Small intestine (tissue), 7 donors: ENCODE measurements around the gene CAPRIN2. TPM values are rescaled to one million over a fixed set of nuclear protein-coding genes. Genes with fewer than 3 reads are reported as not detected.

ENCODE experiments used
- DNase-seq, 2 donors: peaks; one replicate each; pipeline versions ENCODE4 v3.0.0 to v3.0.0-alpha.2; 2013
- FAIRE-seq: peaks from 2 replicates; lab custom pipeline; 2012; peaks lifted over from hg19 to GRCh38; lab: Jason Lieb, UNC
- H3K27ac ChIP-seq, 3 donors: one replicate each; pipeline ENCODE4 v1.5.1; 2013; ENCODE audit warnings: low read length in 2 of 3, mild to moderate bottlenecking in 2 of 3, control low read depth in 1 of 3, inconsistent platforms in 1 of 3, low read depth in 1 of 3, moderate library complexity in 1 of 3
- H3K27me3 ChIP-seq, 3 donors: one replicate each; pipeline ENCODE4 v1.6.1; 2013; ENCODE audit warnings: low read length in 3 of 3, inconsistent platforms in 1 of 3; ENCODE audit not compliant: control insufficient read depth in 3 of 3, insufficient read depth in 3 of 3
- H3K36me3 ChIP-seq, 3 donors: one replicate each; pipeline ENCODE4 v1.6.1; 2013; ENCODE audit warnings: low read length in 3 of 3, inconsistent platforms in 1 of 3, low read depth in 1 of 3, mild to moderate bottlenecking in 1 of 3, moderate library complexity in 1 of 3; ENCODE audit not compliant: control insufficient read depth in 3 of 3, insufficient read depth in 2 of 3
- H3K4me1 ChIP-seq, 3 donors: one replicate each; pipeline ENCODE4 v1.6.1; 2013; ENCODE audit warnings: low read length in 2 of 3, inconsistent platforms in 1 of 3, low read depth in 1 of 3, mild to moderate bottlenecking in 1 of 3, moderate library complexity in 1 of 3; ENCODE audit not compliant: control insufficient read depth in 3 of 3, insufficient read depth in 2 of 3
- H3K4me3 ChIP-seq, 3 donors: one replicate each; pipeline ENCODE4 v1.5.1; 2013; ENCODE audit warnings: low read length in 3 of 3, control low read depth in 1 of 3, inconsistent platforms in 1 of 3, low read depth in 1 of 3, mild to moderate bottlenecking in 1 of 3, moderate library complexity in 1 of 3
- H3K9me3 ChIP-seq, 2 donors: one replicate each; pipeline ENCODE4 v1.6.1; 2013; ENCODE audit warnings: low read depth in 1 of 2, low read length in 1 of 2; ENCODE audit not compliant: control insufficient read depth in 2 of 2, insufficient read depth in 1 of 2
- WGBS, 3 donors: extraction: QIAGEN DNeasy Blood & Tissue Kit; methylation state at CpG; one replicate each; pipeline ENCODE4 v1.1.7; 2013; 5-methylcytosine and 5-hydroxymethylcytosine counted together
- polyA plus RNA-seq, 4 donors: library from polyadenylated mRNA; stranded (reverse) in 3 of 4; unstranded in 1 of 4; fragments of 200-250 nt in 3 of 4; fragments of 120-200 nt in 1 of 4; gene quantifications; one replicate each; pipeline versions ENCODE4 v1.2.1 to v1.2.3, GENCODE V29; 2013
- donor health status: healthy with polysubstance abuse.
- donor health status: control.
- donor health status: control.
- donor health status: Bipolar disorder and iron deficiency.
- donor health status: healthy.

CAPRIN2 gene
- polyA plus RNA-seq, 4 donors: 6.0 to 18.8 (median 8.8) TPM

- peaks cover 0 to 6% (median 0%) of the 10 kb centered on the region in 3 donors for H3K36me3 ChIP-seq
- no peaks in the 10 kb centered on the region for H3K27me3 ChIP-seq
- no peaks in the 10 kb centered on the region for H3K9me3 ChIP-seq
- H3K4me1 ChIP-seq: no peaks in the 10 kb centered on the region
- H3K27ac ChIP-seq: no peak overlapping the region
- H3K4me3 ChIP-seq: no peak overlapping the region
- 85 to 98% (median 93%) methylated on average over 2 of the region's 2 CpGs for WGBS, 3 donors
- DNase-seq (no peak), FAIRE-seq (no peak)
These were observed 15.7 kb downstream of the CAPRIN2 start for GRCh38 chr12:30739020-30739419.

- 72 to 79% (median 77%) methylated on average over 2 of the region's 2 CpGs for WGBS, 3 donors
- no peaks in the 10 kb centered on the region for H3K4me1 ChIP-seq
- peaks cover 0 to 6% (median 5%) of the 10 kb centered on the region in 3 donors for H3K36me3 ChIP-seq
- no peaks in the 10 kb centered on the region for H3K9me3 ChIP-seq
- no peak for DNase-seq
- no peak overlapping the region for H3K4me3 ChIP-seq
- no peak overlapping the region for H3K27ac ChIP-seq
- H3K27me3 ChIP-seq: no peaks in the 10 kb centered on the region
- FAIRE-seq: no peak
These were observed 21.7 kb downstream of the CAPRIN2 start for GRCh38 chr12:30732954-30733637.

- peaks cover 0 to 5% (median 3%) of the 10 kb centered on the region in 3 donors for H3K36me3 ChIP-seq
- 83 to 96% (median 87%) methylated on average over 2 of the region's 2 CpGs for WGBS, 3 donors
These were observed 24.7 kb downstream of the CAPRIN2 start for GRCh38 chr12:30730011-30730410.

GRCh38 chr12:30729547-30729946 lies 25.2 kb downstream of the CAPRIN2 start:
- WGBS, 3 donors: 93 to 96% (median 95%) methylated on average over 4 of the region's 4 CpGs
- no peak for FAIRE-seq

More at GRCh38 chr12:30730011-30730410, 24.7 kb downstream of the CAPRIN2 start:
- no peak overlapping the region for H3K4me3 ChIP-seq
- no peaks in the 10 kb centered on the region for H3K9me3 ChIP-seq
- DNase-seq: no peak
- no peak for FAIRE-seq
- H3K4me1 ChIP-seq: no peaks in the 10 kb centered on the region
- H3K27me3 ChIP-seq: no peaks in the 10 kb centered on the region
- H3K27ac ChIP-seq: no peak overlapping the region

GRCh38 chr12:30726647-30727046 lies 28.1 kb downstream of the CAPRIN2 start:
- DNase-seq (no peak), FAIRE-seq (no peak)
- 93 to 100% (median 100%) methylated on average over 1 of the region's 1 CpG for WGBS, 3 donors
- Histone ChIP-seq H3K9me3 (no peaks in the 10 kb centered on the region), H3K4me3 (no peak overlapping the region), H3K36me3 (peaks cover 3 to 8% (median 5%) of the 10 kb centered on the region in 3 donors), H3K27ac (no peak overlapping the region), H3K27me3 (no peaks in the 10 kb centered on the region), H3K4me1 (no peaks in the 10 kb centered on the region)

More at GRCh38 chr12:30729547-30729946, 25.2 kb downstream of the CAPRIN2 start:
- no peaks in the 10 kb centered on the region for H3K4me1 ChIP-seq
- H3K36me3 ChIP-seq: peaks cover 3 to 5% (median 3%) of the 10 kb centered on the region in 3 donors
- H3K4me3 ChIP-seq: no peak overlapping the region
- H3K27me3 ChIP-seq: no peaks in the 10 kb centered on the region
- no peak for DNase-seq
- H3K9me3 ChIP-seq: no peaks in the 10 kb centered on the region
- H3K27ac ChIP-seq: no peak overlapping the region

GRCh38 chr12:30725739-30726138 lies 29.0 kb downstream of the CAPRIN2 start:
- Histone ChIP-seq H3K9me3 (no peaks in the 10 kb centered on the region), H3K36me3 (peaks cover 3 to 10% (median 5%) of the 10 kb centered on the region in 3 donors), H3K4me1 (no peaks in the 10 kb centered on the region), H3K27me3 (no peaks in the 10 kb centered on the region), H3K27ac (no peak overlapping the region), H3K4me3 (no peak overlapping the region)
- 66 to 86% (median 68%) methylated on average over 1 of the region's 1 CpG for WGBS, 3 donors
- no peak for DNase-seq
- FAIRE-seq: no peak

GRCh38 chr12:30719060-30719459 lies 35.7 kb downstream of the CAPRIN2 start:
- DNase-seq (no peak), FAIRE-seq (no peak)
- WGBS, 3 donors: 68 to 92% (median 89%) methylated on average over 1 of the region's 1 CpG
- Histone ChIP-seq H3K4me1 (no peaks in the 10 kb centered on the region), H3K36me3 (peaks cover 2 to 15% (median 6%) of the 10 kb centered on the region in 3 donors), H3K9me3 (no peaks in the 10 kb centered on the region), H3K27me3 (no peaks in the 10 kb centered on the region), H3K4me3 (no peak overlapping the region), H3K27ac (no peak overlapping the region)

- Histone ChIP-seq H3K27ac (no peak overlapping the region), H3K4me1 (no peaks in the 10 kb centered on the region), H3K36me3 (peaks cover 2 to 3% (median 2%) of the 10 kb centered on the region in 3 donors), H3K27me3 (no peaks in the 10 kb centered on the region), H3K9me3 (no peaks in the 10 kb centered on the region), H3K4me3 (no peak overlapping the region)
- 87 to 92% (median 87%) methylated on average over 10 of the region's 10 CpGs for WGBS, 3 donors
- FAIRE-seq (no peak), DNase-seq (no peak)
These were observed 47.0 kb downstream of the CAPRIN2 start for GRCh38 chr12:30707613-30708342.
